Heart right ventricle (tissue), 16 donors: ENCODE measurements around the gene RHBDL1. TPM values are rescaled to one million over a fixed set of nuclear protein-coding genes. Genes with fewer than 3 reads are reported as not detected.
A peak's percentile ranks its signal among the peaks of the same experiment; 100 is the strongest.
"Not testable (repeated sequence)": the region's sequence is repeated elsewhere in the genome, so short reads cannot be mapped to it uniquely, and the experiment has no call there.

ENCODE experiments used
- ATAC-seq, 8 donors: fragments of 200-7000 bp; cut with Tn5 transposase; one replicate each; pipeline ENCODE4 v1.9.1; 2020; ENCODE audit warnings: mild to moderate bottlenecking in 8 of 8, moderate library complexity in 8 of 8, moderate number of reproducible peaks in 1 of 8
- DNase-seq, 2 donors: peaks; one replicate each; pipeline ENCODE4 v3.0.0-alpha.2; 2020
- H3K27ac ChIP-seq, 10 donors: fragments of 200-600 bp; sonication (generic) in 2 of 10; one replicate each; pipeline versions ENCODE4 v1.5.0 to v1.8.0; 2020 to 2022; ENCODE audit warnings: mild to moderate bottlenecking in 3 of 10
- H3K27me3 ChIP-seq, 7 donors: fragments of 200-600 bp; one replicate each; pipeline ENCODE4 v1.8.0; 2021 to 2022; ENCODE audit warnings: mild to moderate bottlenecking in 2 of 7
- H3K36me3 ChIP-seq, 9 donors: fragments of 200-600 bp; sonication (generic) in 1 of 9; one replicate each; pipeline versions ENCODE4 v1.5.0 to v1.8.0; 2020 to 2022; ENCODE audit warnings: mild to moderate bottlenecking in 2 of 9
- H3K4me1 ChIP-seq, 9 donors: fragments of 200-600 bp; sonication (generic) in 1 of 9; one replicate each; pipeline versions ENCODE4 v1.5.0 to v1.8.0; 2020 to 2022; ENCODE audit warnings: mild to moderate bottlenecking in 4 of 9
- H3K4me3 ChIP-seq, 10 donors: fragments of 200-600 bp; sonication (generic) in 2 of 10; one replicate each; pipeline versions ENCODE4 v1.5.0 to v1.8.0; 2020 to 2022; ENCODE audit warnings: mild to moderate bottlenecking in 7 of 10, moderate library complexity in 2 of 10
- H3K9me3 ChIP-seq, 11 donors: fragments of 200-600 bp in 10 of 11; sonication (generic) in 2 of 11; one replicate each; pipeline versions ENCODE4 v1.5.0 to v1.8.0; 2013 to 2022; ENCODE audit warnings: mild to moderate bottlenecking in 2 of 11, control low read depth in 1 of 11, moderate library complexity in 1 of 11
- WGBS, 2 donors: extraction: QIAGEN DNeasy Blood & Tissue Kit; methylation state at CpG; one replicate each; pipeline ENCODE4 v1.1.7; 2013; ENCODE audit warnings: inconsistent platforms in 1 of 2; 5-methylcytosine and 5-hydroxymethylcytosine counted together
- intact Hi-C, 10 donors: fragments of 100-400 bp; cut with DNase I; formaldehyde crosslinking; loops; one replicate each; pipeline versions ENCODE4 v1.11.1 to v1.14.2; 2022
- polyA plus RNA-seq, 2 donors: library from polyadenylated mRNA; stranded (reverse); fragments of 200-250 nt; gene quantifications; one replicate each; pipeline ENCODE4 v1.2.3, GENCODE V29; 2013
- total RNA-seq, 10 donors: library from RNA; stranded (reverse); fragmentation: NEBNext Ultra II Directional in 3 of 10; extraction: Animal tissue kit (Norgen Biotek cat#: 25700) in 3 of 10; gene quantifications; one replicate each; pipeline versions ENCODE4 v1.2.1 to v1.2.4, GENCODE V29; 2021 to 2023
- TF ChIP-seq, protein P1 (sequence below), 9 donors: fragments of 200-600 bp; sonication (generic) in 2 of 9; IDR thresholded peaks; one replicate each; pipeline versions ENCODE4 v1.5.0 to v1.8.0; 2021 to 2022; ENCODE audit warnings: antibody characterized with exemption in 9 of 9, mild to moderate bottlenecking in 5 of 9, moderate library complexity in 1 of 9
- donor health status: Arrhythmogenic right ventricular cardiomyopathy.
- donor health status: ischemic (EF 13 %, LVEDD 7.1; RV severe dilation, severe dysfunction).
- donor health status: healthy with polysubstance abuse.
- donor health status: DM: no; HTN: yes; CAD: no.
- donor health status: DM: no; HTN: no; CAD: no.
- donor health status: ischemic (EF 25% LVEDD 6.9; RV normal size, moderate dysfunction).
- donor health status: ischemic (EF 25% LVEDD 5.7; RV mildly dilated, moderate dysfunction).
- donor health status: healthy.
- donor health status: DM: yes; HTN: yes; CAD: no.
- donor health status: Ischemic cardiomyopathy.
- donor health status: ischemic (EF 35%, LVEDD 5.7; RV mildly dilated, moderate dysfunction).
- donor health status: nonischemic (EF 11% LVEDD 7.7; RV severe dilation, severe dysfunction).
- donor health status: DM: yes; HTN: yes; CAD: no.
- donor health status: PGD.
- donor health status: ischemic (EF 29% LVEDD 5.4; RV normal size, mild dysfunction).
- donor health status: nonischemic (EF 23%, LVEDD 6.1; RV moderate dilation, normal function).

Gene RHBDL1
- total and polyA plus RNA-seq, 12 donors = 0.90 to 7.4 (median 2.1) TPM

DNA sequence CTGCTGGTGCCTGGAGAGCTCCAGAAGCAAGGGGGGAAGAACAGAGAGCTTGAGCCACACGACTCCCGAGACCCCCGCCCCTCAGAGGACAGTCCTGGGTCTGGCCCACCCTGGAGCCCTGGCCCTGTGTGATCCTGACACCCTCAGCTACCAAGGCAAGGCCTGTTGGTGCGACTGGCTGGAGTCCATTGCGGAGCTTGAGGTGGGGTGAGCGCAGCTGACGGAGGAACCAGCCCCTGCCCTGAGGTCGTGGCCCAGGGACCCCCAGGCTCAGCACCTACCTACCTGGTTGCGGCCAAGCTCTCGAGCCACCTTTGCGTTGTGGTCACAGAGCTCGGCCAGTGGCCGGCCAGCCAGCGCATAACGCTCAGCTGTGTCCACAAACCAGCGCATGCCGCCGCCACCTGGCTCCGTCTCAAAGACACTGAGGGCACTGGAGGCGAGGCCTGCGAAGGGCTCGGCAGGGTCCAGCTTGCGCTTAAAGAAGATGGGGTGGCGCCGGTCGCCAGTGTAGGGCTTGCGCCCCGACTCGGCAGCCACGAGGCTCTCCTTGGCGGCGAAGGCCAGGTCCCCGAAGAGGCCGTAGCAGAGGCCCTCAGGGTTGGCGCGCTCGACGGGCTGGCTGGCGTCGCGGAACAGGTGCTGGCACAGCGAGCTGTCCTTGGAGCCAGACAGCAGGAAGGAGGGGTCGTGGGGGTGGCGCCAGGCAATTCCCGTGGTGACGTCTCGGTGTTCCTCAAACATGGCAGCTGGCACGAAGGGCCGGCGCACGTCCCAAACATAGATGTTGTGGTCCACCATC is 11.2 kb downstream of the RHBDL1 start:
- Histone ChIP-seq H3K36me3 (peaks cover 0 to 43% (median 16%) of the 10 kb centered on the region in 9 donors), H3K9me3 (no peaks in the 10 kb centered on the region), H3K4me3 (no peak overlapping the region), H3K4me1 (peaks cover 32 to 66% (median 54%) of the 10 kb centered on the region in 9 donors), H3K27me3 (peaks cover 0 to 6% (median 2%) of the 10 kb centered on the region in 7 donors), H3K27ac (no peak overlapping the region)
- ATAC-seq (no peak), DNase-seq (no peak)
- TF ChIP-seq, protein P1, sequence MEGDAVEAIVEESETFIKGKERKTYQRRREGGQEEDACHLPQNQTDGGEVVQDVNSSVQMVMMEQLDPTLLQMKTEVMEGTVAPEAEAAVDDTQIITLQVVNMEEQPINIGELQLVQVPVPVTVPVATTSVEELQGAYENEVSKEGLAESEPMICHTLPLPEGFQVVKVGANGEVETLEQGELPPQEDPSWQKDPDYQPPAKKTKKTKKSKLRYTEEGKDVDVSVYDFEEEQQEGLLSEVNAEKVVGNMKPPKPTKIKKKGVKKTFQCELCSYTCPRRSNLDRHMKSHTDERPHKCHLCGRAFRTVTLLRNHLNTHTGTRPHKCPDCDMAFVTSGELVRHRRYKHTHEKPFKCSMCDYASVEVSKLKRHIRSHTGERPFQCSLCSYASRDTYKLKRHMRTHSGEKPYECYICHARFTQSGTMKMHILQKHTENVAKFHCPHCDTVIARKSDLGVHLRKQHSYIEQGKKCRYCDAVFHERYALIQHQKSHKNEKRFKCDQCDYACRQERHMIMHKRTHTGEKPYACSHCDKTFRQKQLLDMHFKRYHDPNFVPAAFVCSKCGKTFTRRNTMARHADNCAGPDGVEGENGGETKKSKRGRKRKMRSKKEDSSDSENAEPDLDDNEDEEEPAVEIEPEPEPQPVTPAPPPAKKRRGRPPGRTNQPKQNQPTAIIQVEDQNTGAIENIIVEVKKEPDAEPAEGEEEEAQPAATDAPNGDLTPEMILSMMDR (IDR thresholded peaks at IDR 0.05) = no peak
- WGBS, 2 donors = 95% methylated on average over 51 of the region's 51 CpGs
- intact Hi-C loops = no loop called here

DNA sequence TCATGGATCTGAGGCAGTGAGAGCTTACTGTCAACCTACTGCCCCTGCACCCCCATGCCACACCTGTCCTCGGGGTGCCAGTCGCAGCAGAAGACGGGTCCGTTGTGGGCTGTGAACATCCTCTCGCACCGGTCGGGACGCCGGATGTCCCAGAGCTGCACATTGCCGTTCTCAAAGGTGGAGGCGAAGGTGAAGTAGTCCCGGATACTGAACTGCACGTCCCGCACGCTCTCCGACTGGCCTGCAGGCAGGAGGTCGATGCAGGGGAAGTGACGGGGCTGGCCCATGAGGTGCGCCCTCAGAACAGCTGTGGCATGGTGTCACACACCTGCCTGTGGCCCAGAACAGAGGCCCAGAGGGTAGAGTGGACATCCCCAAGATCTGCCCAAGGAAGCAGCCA is 12.0 kb downstream of the RHBDL1 start:
- peaks cover 23 to 58% (median 46%) of the 10 kb centered on the region in 9 donors for H3K4me1 ChIP-seq

DNA sequence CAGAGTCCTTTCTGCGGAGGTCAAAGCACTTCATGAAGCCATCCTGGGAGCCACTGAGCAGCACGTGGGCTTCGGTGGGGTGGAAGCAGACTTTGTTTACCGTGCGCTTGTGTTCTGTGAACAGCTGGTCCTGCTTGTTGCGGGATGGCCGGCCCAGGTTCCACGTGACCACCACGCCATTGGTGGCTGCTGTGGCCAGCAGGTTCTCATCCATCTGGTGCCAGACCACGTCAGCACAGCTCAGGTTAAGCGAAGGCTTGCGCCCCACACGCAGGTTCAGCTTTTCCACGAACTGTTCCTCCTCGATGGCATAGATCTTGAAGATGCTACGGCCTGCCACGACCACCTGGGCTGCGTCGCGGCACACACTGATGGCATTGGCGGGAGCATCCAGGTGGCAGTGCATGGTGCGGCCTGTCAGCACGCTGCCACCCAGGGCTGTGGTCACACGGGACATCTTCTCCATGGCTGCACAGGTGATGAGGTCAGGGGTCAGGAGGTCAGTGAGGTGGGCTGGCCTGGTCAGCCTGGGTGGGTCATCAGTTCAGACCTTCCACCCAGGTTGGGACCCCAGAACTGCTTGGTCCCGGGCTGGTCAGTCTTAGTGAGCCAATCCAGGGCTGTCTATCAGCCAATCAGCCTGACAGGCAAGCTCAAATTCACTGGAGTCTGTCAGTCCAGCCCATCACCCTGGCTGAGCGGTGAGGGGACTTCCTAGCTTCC is 13.9 kb downstream of the RHBDL1 start:
- no peaks in the 10 kb centered on the region for H3K9me3 ChIP-seq
- peaks cover 20 to 47% (median 36%) of the 10 kb centered on the region in 9 donors for H3K4me1 ChIP-seq
- TF ChIP-seq, protein P1 (IDR thresholded peaks at IDR 0.05) = no peak
- H3K4me3 ChIP-seq = peak overlapping the region; percentile 71 to 100 (median 92)
- peak overlapping the region in 9 of 10 donors; percentile 83 to 94 (median 89) for H3K27ac ChIP-seq
- intact Hi-C loops = no loop called here
- peaks cover 0 to 26% (median 0%) of the 10 kb centered on the region in 9 donors for H3K36me3 ChIP-seq
- no peak for DNase-seq
- no peak for ATAC-seq
- 85 to 87% methylated on average over 26 of the region's 26 CpGs for WGBS, 2 donors
- peaks cover 13 to 33% (median 29%) of the 10 kb centered on the region in 7 donors for H3K27me3 ChIP-seq

More for the DNA sequence above, 12.0 kb downstream of the RHBDL1 start:
- no peak for DNase-seq
- Histone ChIP-seq H3K36me3 (peaks cover 0 to 34% (median 7%) of the 10 kb centered on the region in 9 donors), H3K9me3 (no peaks in the 10 kb centered on the region), H3K27ac (no peak overlapping the region), H3K4me3 (no peak overlapping the region), H3K27me3 (peaks cover 0 to 15% (median 11%) of the 10 kb centered on the region in 7 donors)
- intact Hi-C loops = no loop called here
- TF ChIP-seq, protein P1 (IDR thresholded peaks at IDR 0.05) = no peak
- WGBS, 2 donors = 93% methylated on average over 19 of the region's 19 CpGs
- no peak for ATAC-seq

DNA sequence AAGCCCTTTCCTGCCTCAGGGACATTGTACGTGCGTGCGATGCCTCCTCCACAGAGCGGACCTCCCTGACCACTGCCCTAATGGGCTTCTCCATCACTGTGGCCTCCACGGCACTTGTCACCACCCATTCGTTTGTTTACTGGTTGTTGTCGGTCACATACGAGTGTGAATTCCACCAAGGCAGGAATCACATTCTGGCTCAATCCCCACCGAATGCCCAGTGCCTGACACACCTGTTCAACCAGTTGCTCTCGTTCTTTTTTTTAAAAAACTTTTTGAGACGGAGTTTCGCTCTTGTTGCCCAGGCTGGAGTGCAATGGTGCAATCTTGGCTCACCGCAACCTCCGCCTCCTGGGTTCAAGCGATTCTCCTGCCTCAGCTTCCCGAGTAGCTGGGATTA is 15.8 kb downstream of the RHBDL1 start:
- DNase-seq, intact Hi-C loops, H3K4me3 ChIP-seq, ATAC-seq, H3K27ac ChIP-seq, H3K9me3 ChIP-seq: not testable (repeated sequence)
- 89 to 90% methylated on average over 16 of the region's 16 CpGs for WGBS, 2 donors
- H3K36me3 ChIP-seq = peaks cover 0 to 21% (median 0%) of the 10 kb centered on the region in 9 donors
- peaks cover 15 to 43% (median 37%) of the 10 kb centered on the region in 9 donors for H3K4me1 ChIP-seq
- H3K27me3 ChIP-seq = peaks cover 20 to 52% (median 46%) of the 10 kb centered on the region in 7 donors
